Measurements from ENCODE around the gene UBE3D.
A peak's percentile ranks its signal among the peaks of the same experiment; 100 is the strongest.
"Not testable (repeated sequence)": the region's sequence is repeated elsewhere in the genome, so short reads cannot be mapped to it uniquely, and the experiment has no call there.

Gene UBE3D

DNA sequence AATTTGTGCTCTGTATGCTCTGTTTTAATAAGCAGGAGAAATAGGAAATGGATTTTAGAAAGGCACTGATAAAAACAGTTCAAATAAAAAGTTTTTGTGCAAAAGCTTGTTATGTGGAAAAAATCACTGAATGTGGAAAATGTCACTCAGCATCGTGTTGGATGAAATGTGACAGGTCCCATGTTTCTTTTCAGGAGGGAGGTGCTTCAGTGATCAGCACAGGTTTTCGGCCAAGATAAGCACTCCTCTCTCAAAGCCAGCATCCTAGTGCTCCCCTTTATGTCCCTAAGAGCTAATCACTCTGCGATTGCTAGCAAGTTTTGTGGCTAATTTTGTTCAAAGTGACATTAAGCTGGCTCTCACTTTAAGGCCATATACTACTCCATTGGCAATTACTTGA is 12.0 kb downstream of the UBE3D start:
- no peak for FAIRE-seq

DNA sequence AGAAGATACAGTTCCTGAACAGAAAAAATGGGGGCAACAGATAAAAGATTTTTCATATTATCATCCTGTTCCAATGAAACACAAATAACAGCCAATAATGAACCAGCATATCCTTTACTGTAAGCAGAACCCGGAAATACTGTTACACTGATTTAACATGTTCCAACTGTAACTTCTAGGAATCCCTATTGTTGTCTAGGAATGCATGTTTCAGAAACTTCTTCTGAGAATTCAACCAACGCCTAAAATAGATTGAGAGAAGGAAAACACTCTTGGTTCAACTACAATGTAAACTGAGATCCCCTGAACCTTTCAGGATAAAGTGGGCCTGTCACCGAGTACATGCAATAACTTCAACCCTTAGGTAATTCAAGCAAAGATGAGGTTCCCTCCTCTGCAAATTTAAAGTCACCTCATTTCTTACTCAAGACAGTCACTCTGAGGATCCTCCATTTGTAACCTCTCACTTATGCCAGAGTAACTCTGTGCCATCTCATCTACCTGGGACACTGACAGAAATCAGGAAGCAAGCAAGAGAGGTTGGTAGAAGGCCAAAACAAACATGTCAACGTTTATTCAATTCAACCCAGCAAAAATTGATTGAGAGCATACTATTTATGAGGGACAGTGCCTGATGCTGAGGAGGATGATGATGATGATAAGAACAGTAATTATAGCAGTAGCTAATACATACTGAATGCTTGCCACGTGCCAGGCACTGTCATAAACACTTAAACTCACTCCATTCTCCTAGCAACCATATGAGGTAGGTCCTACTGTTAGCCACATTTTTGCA is 14.1 kb downstream of the UBE3D start:
- FAIRE-seq = no peak

DNA sequence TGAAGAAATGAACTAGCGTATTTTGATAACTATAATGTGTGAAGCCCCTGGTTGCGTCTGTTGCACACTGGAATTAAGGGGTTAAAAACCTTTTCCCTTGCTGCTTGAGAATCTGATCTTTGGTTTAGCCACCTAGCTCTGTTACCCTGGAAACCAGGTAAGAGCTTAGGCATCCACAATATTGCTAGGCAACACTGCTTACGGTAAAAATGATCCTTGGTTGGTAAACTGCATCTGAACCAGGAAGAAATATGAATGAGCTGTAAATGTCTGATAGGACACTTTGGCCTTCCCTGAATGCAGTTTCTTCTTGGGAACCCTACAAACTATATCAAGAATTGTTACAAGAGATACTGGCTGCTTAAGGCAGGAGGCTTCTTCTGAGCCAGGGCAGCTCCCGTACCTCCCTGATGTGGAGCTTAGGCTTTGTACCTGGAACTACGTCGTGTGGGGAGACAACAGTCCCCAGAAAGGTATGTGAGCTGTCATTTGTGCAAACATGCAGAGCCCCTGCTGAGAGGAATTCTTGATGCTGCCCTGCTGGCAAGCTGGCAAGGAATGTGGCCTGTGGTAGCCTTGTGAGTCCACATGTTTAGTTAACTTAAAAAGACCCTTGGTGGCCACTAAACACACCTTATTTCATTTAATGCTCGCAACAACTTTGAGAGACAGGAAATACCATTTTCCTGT is 18.4 kb downstream of the UBE3D start:
- FAIRE-seq = no peak

DNA sequence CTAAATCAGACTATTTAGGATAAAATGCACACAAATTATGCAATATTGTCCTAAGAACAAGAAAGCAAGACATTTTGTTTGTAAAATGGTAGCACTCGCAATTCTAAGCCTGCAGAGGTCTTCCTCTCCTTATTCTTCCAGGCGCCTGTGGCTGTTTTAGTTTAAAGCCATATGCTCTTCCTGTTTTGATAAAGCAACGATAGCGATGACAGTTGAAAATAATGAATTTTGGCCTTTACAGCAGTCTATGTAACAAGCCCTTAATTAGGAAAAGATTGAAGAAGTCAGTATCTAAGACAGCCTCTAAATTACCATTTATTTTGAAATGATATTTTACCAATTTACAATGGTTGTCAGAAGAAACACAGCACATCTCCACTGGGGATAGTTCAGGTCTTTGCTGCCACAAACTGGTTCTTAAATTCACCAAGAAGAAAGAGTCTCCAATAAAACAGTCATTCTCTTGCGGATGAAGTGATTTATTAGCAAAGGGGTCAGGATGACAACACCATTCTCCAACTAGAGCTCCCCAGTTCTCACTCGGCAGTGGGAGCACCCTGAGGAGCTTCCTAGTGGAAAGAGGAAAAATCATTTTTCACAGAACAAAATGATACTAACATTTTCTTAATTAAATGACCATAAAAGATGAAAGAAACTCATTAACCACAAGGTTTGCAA is 21.4 kb downstream of the UBE3D start:
- FAIRE-seq = no peak

DNA sequence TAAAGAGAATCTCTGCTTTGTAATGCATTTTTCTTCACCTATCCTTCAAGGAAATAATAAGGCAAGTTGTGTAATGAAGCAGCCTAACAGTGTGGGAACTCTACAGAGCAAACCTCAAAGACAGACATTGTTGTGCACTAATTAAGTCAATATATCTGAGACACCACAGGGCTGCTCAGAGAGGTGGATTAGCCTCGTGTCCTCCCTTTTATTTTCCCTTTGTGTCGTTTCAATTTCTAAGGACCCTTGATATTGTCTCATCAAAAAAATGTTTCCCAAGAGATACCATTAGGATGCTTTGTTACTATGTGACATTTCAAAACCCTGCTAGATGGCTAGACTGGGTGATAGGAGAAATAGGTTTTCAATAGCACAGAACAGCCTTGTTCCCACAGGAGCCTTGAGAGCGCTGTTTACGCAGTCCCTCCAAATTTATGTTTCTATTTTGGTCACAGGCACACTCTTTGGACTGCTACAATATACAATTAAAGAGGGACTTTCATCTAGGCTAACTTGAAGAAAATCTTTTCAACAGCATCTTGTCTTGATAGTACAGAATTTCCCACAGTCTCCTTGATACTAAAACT is 23.1 kb downstream of the UBE3D start:
- FAIRE-seq = no peak

- FAIRE-seq = no peak
Observed at GRCh38 chr6:83038246-83038645, 27.4 kb downstream of the UBE3D start.

DNA sequence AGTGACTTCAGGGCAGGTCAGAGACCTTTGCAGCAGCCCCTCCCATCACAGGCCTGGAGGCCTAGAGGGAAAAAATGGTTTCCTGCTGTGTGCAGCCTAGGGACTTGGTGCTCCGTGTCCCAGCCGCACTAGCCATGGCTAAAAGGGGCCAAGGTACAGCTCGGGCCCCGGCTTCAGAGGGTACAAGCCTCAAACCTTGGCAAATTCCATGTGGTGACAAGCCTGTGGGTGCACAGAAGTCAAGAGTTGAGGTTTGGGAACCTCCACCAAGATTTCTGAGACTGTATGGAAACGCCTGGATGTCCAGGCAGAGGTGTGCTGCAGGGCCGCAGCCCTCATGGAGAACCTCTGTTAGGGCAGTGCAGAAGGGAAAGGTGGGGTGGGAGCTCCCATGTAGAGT is 34.0 kb downstream of the UBE3D start:
- no peak for FAIRE-seq

DNA sequence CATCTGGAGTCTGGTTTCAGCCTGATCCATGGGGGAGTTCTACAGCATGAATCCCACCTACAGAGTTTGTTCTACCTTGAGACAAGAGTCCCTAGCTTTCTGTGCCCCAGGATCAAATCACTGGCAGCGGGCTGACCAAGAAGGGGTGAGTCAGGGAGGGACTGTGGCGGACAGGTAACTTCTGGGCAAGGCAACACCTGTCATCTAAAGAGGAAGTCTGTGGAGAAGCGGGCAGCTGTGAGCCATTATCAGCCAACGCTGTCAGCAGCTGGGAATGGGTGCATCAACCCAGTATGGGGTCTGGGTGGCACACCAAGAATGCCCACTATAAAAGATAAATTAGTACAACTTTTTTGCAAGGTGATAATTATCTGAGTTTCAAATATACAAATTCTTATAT is 45.9 kb downstream of the UBE3D start:
- no peak for FAIRE-seq

DNA sequence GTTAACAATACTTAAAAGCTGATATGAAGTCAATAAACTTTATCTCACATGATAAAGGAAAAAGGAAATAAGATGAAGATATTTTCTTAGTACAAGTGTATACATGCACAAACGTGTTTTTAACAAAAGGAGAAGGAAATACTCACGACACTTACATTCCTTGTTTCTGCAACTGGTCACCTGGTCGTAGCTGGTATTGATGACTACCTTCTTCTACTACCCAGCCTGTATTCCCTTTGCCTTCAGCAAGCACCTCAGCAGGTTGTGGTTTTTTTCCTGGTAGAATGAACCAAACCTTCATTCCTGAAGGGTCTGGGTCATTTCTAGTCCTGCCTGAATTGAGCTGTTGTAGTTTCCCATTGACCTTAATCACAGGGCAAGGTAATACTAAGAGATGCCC is 54.5 kb downstream of the UBE3D start:
- FAIRE-seq = not testable (repeated sequence)

GRCh38 chr6:83008626-83009025 is 57.0 kb downstream of the UBE3D start:
- no peak for FAIRE-seq

DNA sequence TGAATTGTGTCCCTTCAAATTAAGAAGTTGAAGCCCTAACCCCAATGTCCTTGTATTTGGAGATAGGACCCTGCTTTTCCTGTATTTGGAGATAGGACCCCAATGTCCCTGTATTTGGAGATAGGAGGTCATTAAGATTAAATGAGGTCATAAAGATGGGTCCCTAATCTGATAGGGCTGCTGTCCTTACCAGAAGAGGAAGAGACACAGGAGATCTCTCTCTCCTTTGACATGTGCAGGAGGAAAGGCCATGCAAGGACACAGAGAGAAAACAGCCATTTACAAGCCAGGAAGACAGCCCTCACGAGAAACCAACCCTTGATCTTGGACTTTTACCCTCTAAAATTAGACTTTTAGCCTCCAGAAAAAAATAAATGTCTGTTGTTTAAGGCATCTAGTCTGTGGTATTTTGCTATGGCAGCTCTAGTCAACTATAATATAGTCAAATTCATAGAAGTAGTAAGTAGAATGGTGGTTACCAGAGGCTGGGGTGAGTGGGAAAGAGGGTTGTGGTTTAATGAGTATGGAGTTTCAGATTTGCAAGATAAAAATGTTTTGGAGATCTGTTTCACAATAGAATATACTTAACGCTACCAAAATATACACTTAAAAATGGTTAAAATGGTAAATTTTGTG is 59.3 kb downstream of the UBE3D start:
- no peak for FAIRE-seq

- no peak for FAIRE-seq
Observed at GRCh38 chr6:82996156-82996555, 69.5 kb downstream of the UBE3D start.

DNA sequence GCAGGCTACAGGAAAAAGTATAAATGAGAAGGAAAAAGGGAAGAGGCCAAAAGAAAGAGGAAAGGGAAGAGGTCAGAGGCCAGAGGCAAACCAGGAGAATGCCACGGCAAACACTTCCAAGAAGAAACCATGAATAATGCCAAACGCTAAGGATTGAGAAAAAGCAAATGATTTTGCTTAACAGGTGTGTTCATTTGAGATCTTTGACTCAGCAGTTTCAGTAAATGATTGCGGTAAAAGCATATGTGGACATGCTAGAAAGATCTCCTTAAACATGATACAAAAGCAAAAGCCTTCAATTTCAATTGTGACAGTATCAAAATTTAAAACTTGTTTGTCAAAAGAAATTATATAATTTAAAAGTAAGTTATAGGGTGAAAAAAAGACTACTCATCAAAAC is 70.6 kb downstream of the UBE3D start:
- FAIRE-seq = no peak

- FAIRE-seq = no peak
Observed at GRCh38 chr6:82989736-82990290, 75.8 kb downstream of the UBE3D start.

DNA sequence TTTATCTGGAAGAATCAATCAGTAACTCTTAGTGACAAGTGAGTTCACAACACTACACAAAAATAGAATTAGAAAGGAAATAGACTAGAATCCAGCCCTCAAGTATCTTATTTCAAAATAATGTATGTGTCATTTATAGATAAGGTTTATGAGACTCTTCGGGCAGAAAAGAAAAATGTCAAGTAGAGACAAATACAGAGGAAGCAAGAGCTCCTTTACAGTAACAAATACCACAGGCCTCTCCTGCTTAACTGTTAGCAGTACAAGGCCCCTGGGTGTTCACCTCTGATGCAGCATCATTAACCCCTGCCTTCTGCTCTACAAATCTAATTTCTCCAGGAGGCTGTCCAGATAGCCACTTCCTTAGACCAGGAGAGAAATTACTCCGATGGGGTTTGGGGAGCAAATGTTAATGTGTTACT is 76.7 kb downstream of the UBE3D start:
- no peak for FAIRE-seq

- FAIRE-seq = no peak
Observed at GRCh38 chr6:82987951-82988350, 77.7 kb downstream of the UBE3D start.

DNA sequence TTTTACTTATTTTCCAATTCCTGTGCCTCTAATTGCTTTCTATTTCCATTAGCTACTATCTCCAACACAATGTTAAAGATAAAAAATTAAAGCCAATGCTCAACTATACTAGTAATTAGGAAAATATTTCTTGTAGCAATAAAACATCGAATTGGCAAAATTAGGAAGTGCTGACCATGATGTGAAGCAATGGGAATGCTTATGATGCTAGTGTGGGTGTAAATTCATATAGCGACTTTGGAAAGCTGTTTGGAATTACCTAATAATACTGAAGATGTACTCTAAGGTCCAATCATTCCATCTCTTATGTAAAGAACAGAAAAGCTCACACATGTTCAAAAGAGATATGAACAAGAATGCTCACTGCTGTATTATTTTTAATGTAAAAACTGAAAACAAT is 78.2 kb downstream of the UBE3D start:
- no peak for FAIRE-seq

DNA sequence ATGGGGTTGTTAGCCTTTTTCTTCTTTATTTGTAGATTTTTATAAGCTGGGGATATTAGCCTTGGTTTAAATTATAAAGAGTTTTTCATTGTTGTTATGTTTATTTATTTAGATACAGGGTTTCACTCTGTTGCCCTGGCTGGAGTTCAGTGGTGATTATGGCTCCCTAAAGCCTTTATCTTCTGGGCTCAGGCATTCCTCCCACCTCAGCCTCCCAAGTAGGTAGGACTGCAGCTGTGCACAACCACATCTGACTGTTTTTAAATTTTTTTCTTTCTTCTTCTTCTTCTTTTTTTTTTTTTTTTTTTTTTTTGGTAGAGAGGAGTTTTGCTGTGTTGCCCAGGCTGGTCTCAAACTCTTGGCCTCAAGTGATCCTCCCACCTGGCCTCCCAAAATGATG is 80.9 kb downstream of the UBE3D start:
- FAIRE-seq = no peak

DNA sequence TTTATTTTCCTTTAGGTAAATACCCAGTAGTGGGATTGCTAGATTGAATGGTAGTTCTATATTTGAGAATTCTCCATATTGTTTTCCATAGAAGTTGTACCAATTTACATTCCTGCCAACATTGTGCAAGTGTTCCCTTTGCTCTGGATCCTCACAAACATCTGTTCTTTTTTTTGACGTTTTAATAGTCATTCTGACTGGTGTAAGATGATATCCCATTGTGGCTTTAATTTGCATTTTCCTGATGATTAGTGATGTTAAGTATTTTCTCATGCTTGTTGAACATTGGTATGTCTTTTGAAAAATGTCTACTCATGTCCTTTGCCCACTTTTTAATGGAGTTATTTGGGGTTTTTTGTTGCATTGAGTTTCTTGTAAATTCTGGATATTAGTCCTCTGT is 85.6 kb downstream of the UBE3D start:
- peak; percentile 12 for FAIRE-seq

DNA sequence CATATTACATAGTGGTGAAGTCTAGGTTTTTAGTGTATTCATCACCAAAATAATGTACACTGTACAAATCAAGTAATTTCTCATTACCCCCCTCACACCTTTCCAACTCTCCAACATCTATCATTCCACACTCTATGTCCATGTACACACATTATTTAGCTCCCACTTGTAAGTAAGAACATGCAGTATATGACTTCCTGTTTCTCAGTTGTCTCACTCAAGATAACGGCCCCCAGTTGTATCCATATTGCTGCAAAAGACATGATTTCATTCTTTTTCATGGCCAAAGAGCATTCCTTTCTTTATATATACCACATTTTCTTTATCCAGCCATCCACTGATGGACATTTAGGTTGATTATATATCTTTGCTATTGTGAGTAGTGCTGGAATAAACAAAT is 86.0 kb downstream of the UBE3D start:
- FAIRE-seq = no peak

DNA sequence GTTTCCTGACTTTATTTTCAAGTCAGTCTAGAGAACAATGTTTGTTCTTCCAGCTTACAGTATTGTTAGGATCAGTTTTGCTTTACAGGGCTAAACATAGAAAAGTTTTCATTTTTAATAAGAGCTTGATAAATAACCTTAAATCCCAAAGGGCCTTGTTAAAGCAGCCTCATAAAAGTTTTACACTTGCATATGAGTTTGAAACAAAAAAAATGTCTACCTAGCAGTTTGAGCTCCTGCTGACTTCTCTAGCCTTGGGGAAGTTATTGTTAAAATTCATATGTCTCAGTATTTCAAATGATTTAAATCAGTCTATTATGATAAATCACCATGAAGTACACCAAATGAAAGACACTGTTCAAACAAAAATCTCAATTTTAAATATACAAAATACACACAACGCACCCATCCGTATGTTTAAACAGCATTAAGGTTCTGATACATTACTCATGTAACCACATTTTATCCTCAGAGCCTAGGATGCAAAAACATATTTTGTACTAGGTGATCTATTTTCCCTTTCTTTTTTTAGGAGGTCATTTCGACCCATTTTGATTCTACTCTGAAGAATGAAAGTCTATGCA is 87.2 kb downstream of the UBE3D start:
- no peak for FAIRE-seq

DNA sequence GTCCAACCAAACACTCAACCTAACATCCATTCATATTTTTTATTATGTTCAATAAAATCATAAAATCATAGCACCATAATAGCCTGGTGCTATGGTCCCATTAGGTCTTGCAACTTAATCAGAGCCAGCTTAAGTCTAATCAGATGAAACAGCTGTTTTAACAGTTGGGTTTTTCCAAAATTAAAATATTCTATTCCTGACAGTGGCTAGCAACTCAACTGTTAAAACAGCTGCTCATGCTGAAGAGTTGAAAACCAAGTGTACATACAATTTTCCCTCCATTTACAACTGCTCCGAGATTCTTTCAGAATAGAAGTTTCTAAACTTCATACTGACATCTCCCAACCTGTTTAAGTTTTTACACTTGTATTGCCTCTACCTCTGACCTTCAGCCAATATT is 89.5 kb downstream of the UBE3D start:
- no peak for FAIRE-seq

Data from endometrium (tissue), 2 donors.